ENCODE results near the gene C11orf68.
A peak's percentile ranks its signal among the peaks of the same experiment; 100 is the strongest.

The C11orf68 gene

GRCh38 chr11:65915821-65916251 lies 3.0 kb downstream of the C11orf68 start (continued):
- TF ChIP-seq MYNN (tag by site-specific recombination; IDR thresholded peaks at IDR 0.05; ENCODE audit: borderline replicate concordance) (no peak), ZNF23 (tag by site-specific recombination; IDR thresholded peaks at IDR 0.05; ENCODE audit: borderline replicate concordance) (no peak), ZNF423 (tag by site-specific recombination; IDR thresholded peaks at IDR 0.05) (no peak), ZNF768 (tag by site-specific recombination; IDR thresholded peaks at IDR 0.05) (no peak), SP3 (tag by site-specific recombination; IDR thresholded peaks at IDR 0.05) (0 out of 2 replicates have a peak, but pooled peaks have one; percentile 36), GLIS1 (tag by site-specific recombination; IDR thresholded peaks at IDR 0.05) (peak; percentile 75), ZNF121 (tag by site-specific recombination; IDR thresholded peaks at IDR 0.05) (no peak), ZNF707 (tag by site-specific recombination; IDR thresholded peaks at IDR 0.05) (no peak), ZBTB48 (tag by site-specific recombination; IDR thresholded peaks at IDR 0.05) (peak; percentile 64), ZNF350 (tag by site-specific recombination; IDR thresholded peaks at IDR 0.05) (no peak), ZNF133 (tag by site-specific recombination; IDR thresholded peaks at IDR 0.05) (no peak), ZBTB44 (tag by site-specific recombination; IDR thresholded peaks at IDR 0.05) (no peak), ZNF114 (tag by site-specific recombination; IDR thresholded peaks at IDR 0.05) (no peak), KLF7 (tag by site-specific recombination; IDR thresholded peaks at IDR 0.05; ENCODE audit: borderline replicate concordance) (no peak), ZNF639 (tag by site-specific recombination; IDR thresholded peaks at IDR 0.05) (peak; percentile 76; the same call in 1 of the 2 replicates), ZNF629 (tag by site-specific recombination; IDR thresholded peaks at IDR 0.05) (peak; percentile 87), ATF2 (tag by site-specific recombination; IDR thresholded peaks at IDR 0.05; ENCODE audit: low read depth) (no peak), SALL2 (tag by site-specific recombination; IDR thresholded peaks at IDR 0.05; ENCODE audit: borderline replicate concordance) (no peak), KLF10 (tag by site-specific recombination; IDR thresholded peaks at IDR 0.05) (peak; percentile 47; the same call in 1 of the 2 replicates), ZNF138 (tag by site-specific recombination; IDR thresholded peaks at IDR 0.05; ENCODE audit: borderline replicate concordance) (no peak), ZNF175 (tag by site-specific recombination; IDR thresholded peaks at IDR 0.05) (no peak), ZNF2 (tag by site-specific recombination; IDR thresholded peaks at IDR 0.05) (no peak), KLF16 (tag by site-specific recombination; IDR thresholded peaks at IDR 0.05) (no peak), ZNF26 (tag by site-specific recombination; IDR thresholded peaks at IDR 0.05) (no peak), ZNF624 (tag by site-specific recombination; IDR thresholded peaks at IDR 0.05) (no peak), SETDB1 (IDR thresholded peaks at IDR 0.05; ENCODE audit: insufficient read length, low read length) (no peak), ZNF416 (tag by site-specific recombination; IDR thresholded peaks at IDR 0.05) (no peak), ZFP41 (tag by site-specific recombination; IDR thresholded peaks at IDR 0.05; ENCODE audit: borderline replicate concordance) (no peak), ZNF837 (tag by site-specific recombination; IDR thresholded peaks at IDR 0.05) (no peak), BCL6B (tag by site-specific recombination; IDR thresholded peaks at IDR 0.05) (no peak), ZNF169 (tag by site-specific recombination; IDR thresholded peaks at IDR 0.05) (no peak), ZNF677 (tag by site-specific recombination; IDR thresholded peaks at IDR 0.05) (no peak), ZFHX2 (tag by site-specific recombination; conservative IDR thresholded peaks at IDR 0.05) (no peak), GFI1B (tag by site-specific recombination; IDR thresholded peaks at IDR 0.05) (no peak), FEZF1 (tag by site-specific recombination; IDR thresholded peaks at IDR 0.05) (no peak), ZSCAN23 (tag by site-specific recombination; IDR thresholded peaks at IDR 0.05) (no peak)

Measured in HEK293 (cell line).